Measurements from ENCODE around the gene LINGO1. TPM values are rescaled to one million over a fixed set of nuclear protein-coding genes. Genes with fewer than 3 reads are reported as not detected.

The LINGO1 gene
- total and polyA plus RNA-seq, 4 donors, result 0.50 to 1.6 (median 0.75) TPM; not detected in 1

DNA sequence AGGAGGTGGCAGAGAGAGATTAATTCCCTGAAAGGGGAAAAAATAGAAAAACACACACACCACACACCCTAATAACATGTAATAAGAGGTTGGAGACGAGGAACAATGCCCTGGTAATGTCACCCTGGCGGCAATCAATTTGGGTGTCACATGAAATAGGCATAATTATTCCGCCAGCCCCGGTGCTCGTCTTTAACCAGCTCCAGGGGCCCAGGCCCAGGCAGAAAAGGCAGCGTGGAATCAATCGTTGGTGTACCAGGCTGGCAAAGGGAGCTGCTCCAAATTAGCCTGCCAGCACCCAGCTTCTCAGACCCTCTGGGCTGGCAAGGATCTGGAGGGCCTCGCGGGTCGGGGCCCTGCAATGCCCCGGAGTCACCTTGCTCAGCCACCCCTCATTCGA is 5.6 kb downstream of the LINGO1 start:
- TF ChIP-seq EGR1 (IDR thresholded peaks at IDR 0.05; ENCODE audit: low read depth in 2 of 2), result no peak
- no peak for TF ChIP-seq GABPA (IDR thresholded peaks at IDR 0.05 in 1 of 2, conservative IDR thresholded peaks at IDR 0.05 in 1 of 2)
- TF ChIP-seq ZBTB33 (IDR thresholded peaks at IDR 0.05), result no peak
- TF ChIP-seq MAX (IDR thresholded peaks at IDR 0.05), result no peak
- no peak for TF ChIP-seq SP1 (IDR thresholded peaks at IDR 0.05)
- no peak for TF ChIP-seq FOXA2 (IDR thresholded peaks at IDR 0.05)
- no peak for TF ChIP-seq JUND (IDR thresholded peaks at IDR 0.05)
- TF ChIP-seq RXRA (IDR thresholded peaks at IDR 0.05), result no peak
- no peak for TF ChIP-seq RAD21 (IDR thresholded peaks at IDR 0.05)
- TF ChIP-seq HNF4G (IDR thresholded peaks at IDR 0.05), result no peak
- TF ChIP-seq FOXA1 (IDR thresholded peaks at IDR 0.05), result no peak
- no peak for TF ChIP-seq YY1 (IDR thresholded peaks at IDR 0.05)
- no peak for TF ChIP-seq TAF1 (conservative IDR thresholded peaks at IDR 0.05)
- no peak for TF ChIP-seq CTCF (IDR thresholded peaks at IDR 0.05; ENCODE audit: low read depth, low read length, missing input control)
- TF ChIP-seq REST (IDR thresholded peaks at IDR 0.05), result no peak
- TF ChIP-seq HNF4A (conservative IDR thresholded peaks at IDR 0.05), result no peak
- TF ChIP-seq ATF3 (IDR thresholded peaks at IDR 0.05), result no peak
- no peak for TF ChIP-seq NR2F2 (IDR thresholded peaks at IDR 0.05)
- Histone ChIP-seq H3K36me3 (ENCODE audit: control insufficient read depth in 4 of 4, insufficient read depth in 3 of 4, low read depth in 1 of 4, low read length in 3 of 4) (no peaks in the 10 kb centered on the region), H3K4me1 (ENCODE audit: control insufficient read depth in 4 of 4, insufficient read depth in 4 of 4, low read length in 3 of 4) (peaks cover 1 to 3% (median 2%) of the 10 kb centered on the region in 4 donors), H3K27me3 (ENCODE audit: control insufficient read depth in 4 of 4, insufficient read depth in 4 of 4, low read length in 3 of 4) (no peaks in the 10 kb centered on the region), H3K9ac (ENCODE audit: low read depth in 1 of 2, low read length in 2 of 2) (no peak overlapping the region), H3K9me3 (ENCODE audit: control insufficient read depth in 4 of 4, low read length in 3 of 4) (peaks cover 0 to 4% (median 0%) of the 10 kb centered on the region in 4 donors), H3K27ac (ENCODE audit: low read depth in 1 of 2, low read length in 2 of 2) (no peak overlapping the region), H3K4me3 (ENCODE audit: low read depth in 1 of 3, low read length in 3 of 3) (no peak overlapping the region)
- no peak for DNase-seq (ENCODE audit: low spot score)
- 90% methylated on average over 12 of the region's 12 CpGs for WGBS

Measured in liver (tissue), 9 donors.